GM21529 (cell line): ENCODE measurements around the gene GUCY1A2.

ENCODE experiments used
- ATAC-seq: cut with Tn5 transposase; IDR thresholded peaks from one replicate; pipeline ENCODE4 v1.9.1; 2021; ENCODE audit not compliant: unreplicated experiment

The GUCY1A2 gene

DNA sequence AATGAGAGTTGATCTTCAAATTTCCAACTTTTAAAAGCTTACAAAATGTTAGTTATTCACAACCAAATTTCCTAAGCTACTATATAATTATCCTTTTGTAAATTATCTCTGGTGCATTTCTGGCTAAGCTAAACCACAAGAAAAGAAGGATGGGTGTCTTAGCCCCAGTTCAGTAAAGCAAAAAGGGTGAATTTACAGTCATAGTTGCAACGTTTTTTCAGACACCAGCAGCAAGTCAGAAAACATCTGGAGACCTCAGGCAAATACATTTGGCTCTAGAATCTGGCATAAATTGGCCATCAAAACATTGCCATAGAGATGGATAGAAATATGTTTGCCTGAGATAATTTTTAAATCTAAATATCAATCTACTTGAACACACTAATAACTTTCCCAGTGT lies 257.0 kb downstream of the GUCY1A2 start:
- ATAC-seq: no peak

DNA sequence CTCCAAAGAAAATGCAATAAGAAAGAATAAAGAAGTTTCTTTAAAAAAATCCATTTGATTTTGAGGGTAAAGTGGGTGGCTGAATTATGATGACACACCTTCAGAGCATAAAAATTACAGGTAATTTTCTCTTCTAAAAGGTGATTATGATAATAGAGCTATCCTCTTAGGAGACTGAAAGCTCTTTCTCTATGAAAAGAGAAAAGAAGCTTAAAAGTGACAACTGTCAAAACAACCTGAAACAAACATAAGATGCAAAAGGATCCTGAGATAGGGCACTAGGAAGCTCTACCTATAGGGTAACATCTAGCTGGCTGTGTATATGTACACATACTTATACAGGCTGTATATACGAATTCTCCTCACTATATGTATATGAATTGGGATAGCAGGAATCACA lies 270.2 kb downstream of the GUCY1A2 start:
- no peak for ATAC-seq

DNA sequence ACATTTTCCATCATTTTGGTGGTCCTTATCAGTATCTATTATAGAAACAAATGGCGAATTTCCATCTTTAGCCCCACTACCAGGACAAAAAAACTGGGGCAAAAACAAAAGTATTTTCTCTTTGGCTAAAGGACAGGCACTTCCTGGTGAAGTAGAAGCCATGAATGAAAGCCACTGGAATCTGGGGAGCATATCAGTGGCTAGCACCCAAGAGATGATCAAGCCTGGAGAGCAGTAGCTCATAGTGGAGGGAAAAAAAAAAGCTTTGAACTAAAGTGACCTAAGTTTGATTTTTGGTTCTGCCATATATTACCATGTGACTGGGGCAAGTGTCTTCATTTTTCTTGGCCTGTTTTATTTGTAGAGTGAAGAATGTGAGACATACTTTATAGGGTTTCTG lies 272.3 kb downstream of the GUCY1A2 start:
- no peak for ATAC-seq

DNA sequence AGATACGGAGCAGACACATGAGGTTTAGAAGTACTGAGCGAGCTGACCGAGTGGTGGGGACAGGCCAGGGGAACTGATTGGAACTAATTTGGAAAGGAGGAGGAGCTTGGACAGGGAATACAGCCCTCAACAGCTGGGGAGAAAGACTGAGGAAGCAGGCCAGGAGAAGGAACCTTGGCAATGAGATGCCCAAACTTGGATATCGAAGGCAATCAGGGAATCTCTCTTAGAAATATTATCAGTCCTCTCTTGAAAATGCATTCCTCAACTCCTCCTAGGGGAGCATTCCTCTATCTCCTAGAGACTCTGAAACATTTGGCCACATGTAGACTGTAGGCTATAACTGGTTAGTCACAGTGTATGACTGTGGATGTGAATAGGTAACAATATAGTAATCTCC lies 284.6 kb downstream of the GUCY1A2 start:
- no peak for ATAC-seq

DNA sequence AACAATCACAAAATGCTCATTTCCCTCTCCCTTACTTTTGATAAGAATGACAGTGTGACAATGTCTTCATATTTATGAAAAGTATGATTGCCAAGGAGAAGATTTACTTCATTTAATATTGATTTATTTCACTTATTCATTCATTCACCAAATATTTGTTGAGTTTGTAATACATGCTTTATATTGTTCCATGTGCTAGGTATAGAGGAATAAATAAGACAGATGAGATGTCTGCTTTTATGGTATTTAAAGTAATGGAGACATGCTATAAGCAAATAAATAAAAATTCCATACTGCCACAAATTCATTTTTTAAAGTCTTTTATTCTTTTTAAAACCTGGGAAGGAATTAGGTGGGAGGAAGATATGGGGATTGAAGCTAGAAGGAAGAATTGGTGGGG lies 289.4 kb downstream of the GUCY1A2 start:
- no peak for ATAC-seq

DNA sequence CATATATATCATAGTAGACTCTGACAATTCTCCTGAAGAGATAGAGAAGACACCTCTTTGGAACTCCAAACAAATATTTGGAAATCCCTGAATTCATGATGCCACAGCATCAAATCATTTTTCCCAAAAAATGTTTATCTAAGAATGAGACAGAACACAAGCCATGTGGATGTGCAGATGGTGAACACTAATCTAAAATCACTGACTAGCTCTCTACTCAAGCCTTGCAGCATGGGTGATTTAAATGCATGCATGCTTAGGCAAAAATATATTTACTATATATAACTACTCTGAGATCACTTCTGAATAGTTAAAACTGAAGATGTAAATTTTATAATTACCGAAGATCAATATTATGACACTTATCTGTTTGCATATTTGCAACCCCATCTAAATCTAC lies 289.9 kb downstream of the GUCY1A2 start:
- no peak for ATAC-seq

DNA sequence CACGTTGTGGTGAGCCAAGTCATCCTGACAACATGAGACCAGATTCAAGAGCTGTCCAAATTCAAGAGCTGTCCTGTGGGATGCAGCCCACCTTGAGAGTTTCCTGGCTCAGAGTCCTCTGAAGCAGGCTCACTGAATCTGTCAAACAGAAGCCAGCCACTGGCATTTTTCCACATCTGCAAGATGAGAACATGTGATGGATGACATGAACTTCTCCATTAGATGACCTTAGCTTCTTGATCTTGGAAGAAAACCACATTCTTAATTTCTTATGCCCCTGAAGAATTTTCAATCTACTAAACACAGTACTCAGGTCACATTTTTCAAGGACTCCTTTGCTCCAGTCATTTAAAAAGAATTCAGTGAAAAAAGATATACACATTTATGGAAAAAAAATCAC lies 291.0 kb downstream of the GUCY1A2 start:
- no peak for ATAC-seq

DNA sequence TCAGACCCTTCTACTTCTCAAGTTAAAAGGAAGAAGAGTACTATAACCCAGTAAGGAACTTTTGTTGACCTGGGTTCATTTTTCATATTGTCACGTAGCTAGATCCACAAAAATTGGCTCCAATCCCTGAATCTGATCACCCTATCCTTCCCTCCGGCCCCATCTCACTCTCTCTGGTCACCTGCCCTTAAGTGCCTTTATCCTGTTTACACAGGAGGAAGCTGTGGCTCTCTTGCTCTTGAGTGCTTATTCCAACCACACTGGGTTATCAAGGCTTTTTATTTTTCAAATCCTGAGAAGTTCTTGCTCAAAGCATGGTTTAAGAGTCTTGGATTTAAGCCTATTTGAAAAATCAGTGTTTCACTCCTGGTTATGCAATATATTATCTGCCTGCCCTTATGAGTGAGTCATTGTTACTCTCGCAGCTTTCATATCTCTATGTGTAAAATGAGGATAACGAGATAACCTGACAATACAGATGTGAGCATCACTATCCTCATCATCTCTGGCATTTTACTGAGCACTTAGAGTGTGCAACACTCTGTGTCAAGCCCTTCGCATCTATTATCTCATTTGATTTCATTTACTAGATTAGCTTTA lies 293.9 kb downstream of the GUCY1A2 start:
- ATAC-seq: no peak

DNA sequence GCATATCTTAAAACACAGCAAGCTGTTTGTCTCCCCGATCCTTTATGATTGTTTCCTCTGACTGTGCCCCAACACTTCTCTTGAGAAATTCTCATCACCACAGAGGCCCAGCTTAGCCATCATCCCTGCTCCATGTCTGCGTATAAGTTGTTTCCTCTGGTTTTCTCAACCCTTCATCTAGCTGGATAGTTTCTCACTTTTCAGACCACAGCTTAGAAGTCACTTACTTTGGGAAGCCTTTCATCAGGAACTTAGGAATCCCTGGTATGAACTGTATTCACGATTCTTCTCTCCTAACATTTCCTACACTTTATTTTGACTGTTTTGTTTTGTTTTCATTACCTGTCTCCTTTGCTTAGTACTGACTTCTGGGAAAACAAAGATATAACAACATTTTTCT lies 295.2 kb downstream of the GUCY1A2 start:
- ATAC-seq: no peak

DNA sequence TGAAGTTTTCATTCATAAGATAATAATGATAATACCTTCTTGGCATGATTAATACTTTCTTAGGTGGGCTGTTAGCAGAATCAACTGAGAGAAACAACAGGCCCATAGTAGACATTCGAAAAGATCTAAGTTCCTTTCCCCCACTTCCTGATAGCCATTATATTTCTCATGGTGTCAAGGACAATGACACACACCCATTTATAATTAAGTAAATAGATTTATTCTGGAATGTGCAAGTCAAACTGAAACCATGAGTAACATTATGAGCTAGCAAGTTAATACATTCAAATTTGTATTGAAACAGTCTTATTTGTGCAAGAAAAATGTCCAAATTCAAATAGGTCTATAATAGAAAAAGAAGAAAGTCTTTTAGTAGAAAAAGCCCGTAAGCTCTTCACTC lies 301.1 kb downstream of the GUCY1A2 start:
- no peak for ATAC-seq

DNA sequence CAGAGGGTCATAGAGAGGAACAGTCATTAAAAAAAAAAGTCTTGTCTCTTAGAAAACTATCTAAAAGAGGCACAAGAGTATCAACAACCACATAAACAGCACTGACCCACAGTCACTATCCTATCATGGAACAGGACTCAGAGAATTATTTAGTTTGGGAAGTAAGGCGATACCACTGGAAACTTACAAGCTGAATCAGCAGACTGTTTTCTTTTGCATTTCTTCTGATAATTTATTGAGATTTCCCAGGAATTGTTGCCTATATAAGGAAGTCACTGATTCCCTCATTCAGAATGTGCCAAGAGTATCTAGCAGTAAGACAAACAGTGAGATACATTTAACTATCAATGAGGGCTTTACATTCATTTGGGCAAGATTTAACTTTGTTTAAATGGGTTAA lies 304.1 kb downstream of the GUCY1A2 start:
- ATAC-seq: no peak

DNA sequence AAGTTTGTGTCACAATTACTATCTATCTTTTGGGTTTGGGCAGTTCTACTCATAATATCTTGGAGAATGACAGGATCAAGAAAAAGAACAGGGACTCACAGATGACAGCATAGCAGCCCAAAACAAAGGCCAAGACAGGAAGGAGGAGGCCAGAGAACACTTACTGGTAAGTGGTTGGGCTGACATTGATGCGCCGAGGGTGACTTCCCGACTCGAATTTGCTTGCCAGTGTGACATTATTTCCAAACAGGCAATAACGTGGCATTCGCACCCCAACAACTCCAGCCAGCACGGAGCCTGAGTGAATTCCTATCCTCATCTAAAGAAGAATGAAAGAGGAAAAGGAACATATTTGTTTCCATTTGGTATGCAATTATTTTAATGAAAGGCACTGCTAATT lies 309.9 kb downstream of the GUCY1A2 start:
- ATAC-seq: no peak

DNA sequence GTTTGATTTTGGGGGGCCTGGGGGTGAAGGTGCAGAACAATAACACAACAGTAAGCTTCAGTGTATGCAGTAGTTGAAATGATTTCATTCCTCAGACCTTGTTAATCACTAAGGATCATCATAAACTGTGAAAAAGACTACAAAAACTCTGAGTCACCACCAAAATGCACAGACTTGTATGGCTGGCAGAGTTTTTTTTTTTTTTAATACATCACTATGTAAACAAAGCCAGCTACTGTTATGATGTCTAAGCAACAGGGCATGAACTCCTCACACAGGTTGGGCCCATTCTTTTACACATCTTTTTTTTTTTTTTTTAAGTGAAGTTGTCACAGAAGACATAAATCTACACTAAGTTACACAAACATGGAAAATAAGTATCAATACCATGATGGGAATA lies 311.9 kb downstream of the GUCY1A2 start:
- no peak for ATAC-seq

DNA sequence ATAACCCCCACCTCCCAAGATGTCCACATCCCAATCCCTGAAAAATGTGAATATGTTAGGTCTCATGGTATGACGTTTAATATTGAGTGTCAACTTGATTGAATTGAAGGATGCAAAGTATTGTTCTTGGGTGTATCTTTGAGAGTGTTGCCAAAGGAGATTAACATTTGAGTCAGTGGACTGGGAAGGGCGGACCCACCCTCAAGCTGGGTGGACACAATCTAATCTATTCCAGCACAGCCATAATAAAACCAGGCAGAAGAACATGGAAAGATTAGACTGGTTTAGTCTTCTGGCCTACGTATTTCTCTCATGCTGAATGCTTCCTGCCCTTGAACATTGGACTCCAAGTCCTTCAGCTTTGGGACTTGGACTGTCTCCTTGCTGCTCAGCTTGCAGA lies 315.5 kb downstream of the GUCY1A2 start:
- no peak for ATAC-seq

DNA sequence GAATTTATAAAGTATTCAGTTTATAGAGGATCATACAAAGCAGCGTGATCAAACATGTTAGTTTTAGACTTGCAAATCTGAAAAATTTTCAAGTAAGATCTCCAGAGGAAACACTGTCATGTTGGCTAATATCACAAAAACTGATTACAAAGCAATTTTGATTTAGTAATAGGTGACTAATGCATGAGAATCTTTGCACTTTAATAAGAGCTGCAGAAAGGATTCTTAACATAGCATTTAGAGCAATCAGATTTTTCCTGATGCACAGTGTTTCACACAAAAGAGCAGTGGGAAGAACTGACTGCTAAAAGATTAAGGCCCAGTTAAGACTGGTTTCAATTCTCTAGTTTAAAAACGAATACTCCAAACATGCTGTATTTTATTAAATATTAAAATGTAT lies 321.2 kb downstream of the GUCY1A2 start:
- ATAC-seq: no peak

DNA sequence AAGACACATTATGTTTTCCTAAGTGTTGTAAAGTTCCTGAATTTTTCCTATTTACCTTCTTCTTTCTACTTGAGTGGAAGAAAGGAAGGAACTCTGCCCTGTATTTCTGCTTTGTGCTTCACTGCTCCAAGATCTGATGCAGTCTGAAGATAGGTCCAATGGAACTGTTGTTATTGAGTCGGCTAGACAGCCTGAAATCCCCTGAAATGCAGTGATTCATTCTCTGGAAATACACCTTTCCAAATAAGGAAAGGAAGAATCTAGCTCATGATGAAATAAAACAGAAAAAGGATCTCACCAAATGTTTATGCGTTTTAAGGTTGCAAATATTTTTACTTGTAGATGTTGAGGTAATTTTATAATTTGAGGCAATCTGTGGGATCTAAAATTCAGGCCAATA lies 322.8 kb downstream of the GUCY1A2 start:
- no peak for ATAC-seq

DNA sequence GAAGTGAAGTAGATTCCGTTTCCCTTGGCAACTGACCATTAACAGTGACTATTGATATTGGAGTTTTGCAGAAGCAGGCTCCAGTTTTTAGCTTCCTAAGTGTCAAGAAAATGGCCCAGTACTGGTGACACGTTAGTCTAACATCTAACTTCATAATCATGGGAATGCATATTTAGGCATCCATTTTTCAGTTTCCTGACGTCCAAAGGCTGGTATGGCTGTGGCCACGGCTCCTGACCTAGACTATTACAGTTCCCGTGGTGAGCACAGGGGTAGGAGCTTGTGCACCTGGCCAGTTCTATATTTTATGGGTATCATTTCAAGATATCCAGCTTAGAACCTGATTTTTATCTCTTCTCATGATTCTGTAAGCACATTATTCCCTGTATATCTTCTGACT lies 323.8 kb downstream of the GUCY1A2 start:
- no peak for ATAC-seq

DNA sequence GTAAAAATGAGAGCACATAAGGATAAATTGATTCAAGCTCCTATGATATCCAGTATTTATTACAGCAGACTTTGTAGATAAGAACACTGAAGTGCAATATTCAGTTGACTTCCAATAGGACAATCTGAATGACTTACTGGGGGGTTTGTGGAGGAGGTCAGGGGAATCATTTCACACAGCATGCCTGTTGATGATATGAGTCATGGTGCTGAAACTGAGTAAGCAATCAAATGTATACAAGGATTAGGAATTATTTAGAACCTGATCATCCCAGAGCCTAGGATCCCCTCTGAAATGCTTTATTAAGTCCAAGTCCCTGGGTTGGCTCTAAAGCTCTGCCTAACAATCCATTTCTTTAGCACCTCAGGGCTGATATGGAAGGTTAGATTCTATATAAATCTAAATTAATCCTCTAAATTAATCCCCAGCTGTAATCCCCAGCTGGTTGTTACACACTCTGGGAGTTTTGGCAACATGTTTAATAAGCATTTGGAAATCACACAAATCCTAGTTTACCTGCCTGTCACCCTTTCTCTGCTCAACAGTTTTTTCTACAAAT lies 326.4 kb downstream of the GUCY1A2 start:
- no peak for ATAC-seq

DNA sequence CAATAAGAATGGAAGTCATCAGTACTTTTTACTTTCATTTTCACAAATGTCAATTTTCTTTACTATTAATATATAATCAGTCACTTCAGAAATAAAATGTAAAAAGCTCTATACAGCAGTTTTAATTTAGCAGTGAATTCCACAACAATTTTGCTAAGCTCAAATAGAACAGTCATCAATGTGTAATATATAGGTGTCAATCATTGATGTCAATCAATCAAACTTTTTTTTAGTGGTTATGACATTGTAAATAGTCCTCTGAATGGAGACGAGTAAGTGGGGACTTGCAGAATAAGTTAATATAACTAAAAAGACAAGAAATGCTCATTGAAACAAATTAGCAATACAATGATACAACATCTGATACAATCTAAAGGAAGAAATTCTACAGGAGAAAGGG lies 327.4 kb downstream of the GUCY1A2 start:
- ATAC-seq: no peak

DNA sequence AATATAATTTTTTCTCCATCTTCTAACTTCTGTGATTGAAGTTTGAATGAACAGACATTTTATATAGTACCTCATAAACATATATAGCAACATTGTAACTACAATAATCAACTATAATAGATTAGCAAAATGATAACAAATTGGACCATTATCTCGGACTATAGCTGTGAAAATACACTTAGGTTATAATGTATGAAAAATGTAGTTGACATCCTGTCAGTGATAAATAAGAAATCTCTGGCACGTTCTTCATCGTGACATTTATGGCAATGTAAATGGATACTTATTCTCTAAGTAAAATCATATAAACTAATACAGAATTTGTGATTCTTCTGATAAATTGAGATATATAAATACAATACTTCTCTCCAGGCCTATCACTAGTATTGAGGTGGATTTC lies 333.3 kb downstream of the GUCY1A2 start:
- ATAC-seq: no peak

DNA sequence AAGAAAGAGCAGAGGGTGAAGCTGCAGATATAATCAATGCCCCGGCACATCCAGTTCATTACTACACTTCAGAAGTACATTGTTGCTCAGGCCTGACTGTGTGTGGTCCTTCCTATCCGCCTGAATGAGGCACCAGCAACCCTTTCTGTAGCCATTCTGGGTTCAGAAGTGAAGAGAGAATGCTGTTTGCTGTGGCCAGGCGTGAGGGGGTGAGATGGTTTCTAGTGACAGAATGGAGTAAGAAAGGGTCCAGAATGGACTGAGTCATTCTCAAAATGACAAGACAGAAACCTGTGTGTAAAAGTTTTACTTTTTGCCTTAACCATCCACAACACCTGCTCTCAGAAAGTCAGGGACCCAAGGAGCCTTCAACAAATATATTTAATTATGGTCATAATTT lies 334.8 kb downstream of the GUCY1A2 start:
- ATAC-seq: peak; percentile 73

DNA sequence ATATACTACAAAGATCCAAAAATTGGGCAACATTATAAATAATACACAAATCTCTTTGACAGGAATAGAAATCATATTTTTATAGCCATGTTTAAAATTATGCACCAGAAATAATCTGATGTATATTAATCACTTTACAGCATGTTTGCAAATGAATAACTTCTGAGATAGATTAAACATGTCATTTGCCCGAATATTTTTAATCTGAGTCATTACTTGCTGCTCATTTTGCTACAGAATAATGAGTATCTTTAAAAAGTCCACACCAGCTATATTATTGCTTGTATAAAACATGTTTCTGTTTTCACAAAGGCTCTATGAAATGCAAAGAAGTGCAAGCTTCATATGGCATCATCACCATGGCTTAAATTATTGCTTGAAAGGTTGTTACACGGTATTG lies 336.8 kb downstream of the GUCY1A2 start:
- no peak for ATAC-seq

DNA sequence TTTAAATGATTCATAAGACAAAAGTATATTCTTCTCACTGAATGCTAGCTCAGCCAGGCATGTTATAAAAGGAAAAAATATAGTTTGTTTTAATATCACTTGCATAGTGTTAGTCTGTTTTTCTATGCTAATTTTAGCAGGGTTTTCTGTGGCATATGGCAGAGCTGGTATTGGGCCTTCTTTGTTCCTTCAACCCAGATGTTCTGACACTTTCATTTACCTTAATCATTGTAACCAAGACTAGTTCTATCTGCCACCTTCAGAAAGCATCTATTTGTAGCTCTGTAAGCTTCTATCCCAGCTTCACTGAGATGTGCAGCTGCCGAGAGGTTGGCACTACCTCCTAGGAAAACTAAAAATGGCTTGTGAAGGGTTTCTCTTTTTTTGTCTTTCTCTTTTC lies 338.7 kb downstream of the GUCY1A2 start:
- no peak for ATAC-seq
